K562 (cell line): ENCODE measurements around the gene TUFM. TPM values are rescaled to one million over a fixed set of nuclear protein-coding genes. Genes with fewer than 3 reads are reported as not detected.
A peak's percentile ranks its signal among the peaks of the same experiment; 100 is the strongest.

Source experiments
- ARID4B ChIP-seq: sonication (generic); formaldehyde crosslinking; IDR thresholded peaks from 2 replicates; pipeline ENCODE4 v1.8.0; 2022; ENCODE audit warnings: mild to moderate bottlenecking, missing genetic modification reagents
- ASH1L ChIP-seq: fragments of 450-650 bp; IDR thresholded peaks from 2 replicates; pipeline ENCODE4 v1.6.1; 2018; ENCODE audit warnings: borderline replicate concordance, mild to moderate bottlenecking, low read depth; ENCODE audit not compliant: partially characterized antibody
- CREB3L1 ChIP-seq: fragments of 450-650 bp; IDR thresholded peaks from 2 replicates; pipeline ENCODE4 v1.6.1; 2014; ENCODE audit warnings: low read depth, mild to moderate bottlenecking, moderate library complexity, borderline replicate concordance
- CUX1 ChIP-seq: fragments of 200-800 bp; sonication (Bioruptor generic); IDR thresholded peaks from 2 replicates; pipeline ENCODE4 v1.6.1; 2016; ENCODE audit warnings: missing genetic modification characterization, missing compliant biosample characterization
- DACH1 ChIP-seq: fragments of 450-650 bp; IDR thresholded peaks from 2 replicates; pipeline ENCODE4 v1.6.1; 2018; ENCODE audit not compliant: partially characterized antibody
- DIDO1 ChIP-seq: fragments of 450-650 bp; IDR thresholded peaks from 2 replicates; pipeline ENCODE4 v1.6.1; 2016; ENCODE audit warnings: low read depth, missing biosample characterization, missing genetic modification characterization
- E2F3 ChIP-seq: fragments of 250-450 bp; sonication (Bioruptor Pico); IDR thresholded peaks from 2 replicates; pipeline ENCODE4 v1.4.0; 2020; ENCODE audit warnings: mild to moderate bottlenecking
- HCFC1 ChIP-seq: IDR thresholded peaks from 2 replicates; pipeline ENCODE4 v1.6.1; 2012; ENCODE audit warnings: low read depth, low read length, improper control_type of control experiment
- SIN3B ChIP-seq: fragments of 450-650 bp; IDR thresholded peaks from 2 replicates; pipeline ENCODE4 v1.6.1; 2017; ENCODE audit warnings: low read depth, mild to moderate bottlenecking, moderate library complexity
- SREBF2 ChIP-seq: sonication (generic); formaldehyde crosslinking; IDR thresholded peaks from 2 replicates; pipeline ENCODE4 v1.4.0; 2020; ENCODE audit warnings: mild to moderate bottlenecking, missing genetic modification reagents
- SUPT5H ChIP-seq: fragments of 450-650 bp; IDR thresholded peaks from 2 replicates; pipeline ENCODE4 v1.6.1; 2016
- ZNF395 ChIP-seq: fragments of 200-800 bp; sonication (Bioruptor generic); IDR thresholded peaks from 2 replicates; pipeline ENCODE4 v1.6.1; 2017; ENCODE audit warnings: missing genetic modification characterization, missing compliant biosample characterization
- polyA plus RNA-seq, 8 experiments: library from polyadenylated mRNA; depleted of rRNA in 4 of 8; stranded (reverse) in 5 of 8; unstranded in 3 of 8; fragments of >200 nt; fragmentation: Nextera tagmentation in 2 of 8; fragmentation: Illumina TruSeq in 1 of 8; extraction: Ambion mirVana in 2 of 8; extraction: Trizol in 1 of 8; gene quantifications; 2 replicates each; pipeline versions ENCODE4 v1.2.1 to v1.2.3, GENCODE V29; 2011 to 2014; ENCODE audit warnings: inconsistent platforms in 1 of 8, missing spikeins in 1 of 8
- total RNA-seq, 7 experiments: library from RNA; depleted of rRNA in 6 of 7; stranded (reverse); fragments of >200 nt in 6 of 7; fragmentation: Illumina TruSeq in 2 of 7; extraction: Trizol in 2 of 7; gene quantifications; 2 replicates each; pipeline versions ENCODE4 v1.2.1 to v1.2.3, GENCODE V29; 2011 to 2021; ENCODE audit warnings: low replicate concordance in 1 of 7

The TUFM gene
- total and polyA plus RNA-seq, 9 of the 15 experiments (the other 6 are each of a cell fraction or from before 2014, with no cell fraction given): 34.1 to 434 (median 256) TPM

- TF ChIP-seq ARID4B (CRISPR knock-in tag): peak; percentile 84
- peak; percentile 63; the same call in 1 of the 2 replicates for TF ChIP-seq CREB3L1
- peak; percentile 44; the same call in 1 of the 2 replicates for TF ChIP-seq ZNF395
- TF ChIP-seq HCFC1: peak; percentile 6; the same call in 1 of the 2 replicates
- peak; percentile 59 for TF ChIP-seq DACH1
- peak; percentile 39; the same call in 1 of the 2 replicates for TF ChIP-seq SIN3B
- TF ChIP-seq CUX1: 0 out of 2 replicates have a peak, but pooled peaks have one; percentile 34
- TF ChIP-seq SREBF2 (CRISPR knock-in tag): peak; percentile 78; the same call in 1 of the 2 replicates
- TF ChIP-seq DIDO1 (tag): no peak
- TF ChIP-seq SUPT5H: peak; percentile 64; the same call in 1 of the 2 replicates
- peak; percentile 52 for TF ChIP-seq ASH1L
- TF ChIP-seq E2F3 (CRISPR knock-in tag): peak; percentile 88
These were observed 33.9 kb upstream of the TUFM start (continued) for GRCh38 chr16:28879841-28880588.
